SU-DHL-6 (cell line): ENCODE measurements around the gene PTRH1.

Experiments
- CTCF ChIP-seq: fragments of 200-600 bp; sonication (generic); IDR thresholded peaks from one replicate; pipeline ENCODE4 v1.5.1; 2017; ENCODE audit warnings: antibody characterized with exemption, mild to moderate bottlenecking, low read length, moderate library complexity; ENCODE audit not compliant: insufficient read depth, poor library complexity, severe bottlenecking
- EZH2phosphoT487 ChIP-seq: fragments of 200-600 bp; sonication (generic), shearing (Covaris generic); conservative IDR thresholded peaks from 2 replicates; pipeline ENCODE4 v1.6.1; 2018; ENCODE audit warnings: mild to moderate bottlenecking, antibody characterized with exemption, low read length, moderate library complexity, mixed read lengths

DNA sequence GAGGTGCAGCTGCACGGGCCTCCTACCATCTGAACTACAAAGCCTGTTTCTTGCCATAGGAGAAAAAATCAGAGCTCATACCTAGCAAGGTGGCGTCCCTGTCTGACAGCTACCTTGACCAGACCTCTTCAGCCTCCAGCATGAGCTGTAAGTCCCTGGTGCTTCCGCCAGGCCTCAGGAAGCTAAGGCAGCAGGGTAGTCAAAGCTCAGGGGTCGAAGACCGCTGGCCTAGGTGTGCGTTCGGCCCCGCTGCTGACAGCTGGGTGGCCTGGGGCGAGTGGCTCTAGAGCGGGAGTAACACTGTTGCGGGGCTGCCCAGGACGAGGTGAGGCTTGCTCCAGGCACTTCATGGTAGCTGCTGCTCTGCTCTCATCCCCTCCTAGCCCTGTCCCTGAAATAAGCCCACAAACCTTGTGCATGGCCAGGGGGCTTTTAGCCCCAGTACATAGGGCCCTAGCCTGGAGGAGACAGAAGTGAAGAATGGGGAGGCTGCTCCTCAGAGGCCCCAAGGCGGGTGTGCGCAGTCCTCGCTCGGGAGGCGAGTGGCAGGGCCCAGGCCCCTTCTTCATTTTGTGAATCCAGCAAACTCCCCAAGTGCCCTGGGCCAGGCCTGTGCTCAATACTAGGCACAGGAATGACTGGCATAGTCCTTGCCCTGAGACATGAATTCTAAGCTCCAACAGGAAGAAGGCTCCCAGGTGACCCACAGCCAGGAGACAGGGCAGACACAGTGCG lies 14.2 kb upstream of the PTRH1 start:
- TF ChIP-seq CTCF, result no peak
- no peak for TF ChIP-seq EZH2phosphoT487
